VCaP (cell line): ENCODE data around the gene WDR5.

Experiments used
- H3K27ac ChIP-seq: fragments of 450-650 bp; 2 replicates; pipeline ENCODE4 v1.5.1; 2017
- CTCF ChIP-seq: fragments of 450-650 bp; conservative IDR thresholded peaks from 2 replicates; pipeline ENCODE4 v1.5.1; 2017; ENCODE audit warnings: mild to moderate bottlenecking, moderate library complexity

The WDR5 gene

GRCh38 chr9:134162212-134162775 lies 26.4 kb downstream of the WDR5 start:
- no peak for TF ChIP-seq CTCF
- no peak overlapping the region for H3K27ac ChIP-seq

GRCh38 chr9:134162926-134163370 lies 27.1 kb downstream of the WDR5 start:
- TF ChIP-seq CTCF = no peak
- no peak overlapping the region for H3K27ac ChIP-seq

GRCh38 chr9:134163371-134164196 lies 27.7 kb downstream of the WDR5 start:
- TF ChIP-seq CTCF = peak; percentile 45
- H3K27ac ChIP-seq = no peak overlapping the region

- H3K27ac ChIP-seq = no peak overlapping the region
- TF ChIP-seq CTCF = no peak
Observed at GRCh38 chr9:134164879-134165278, 29.0 kb downstream of the WDR5 start.

- no peak for TF ChIP-seq CTCF
Observed at GRCh38 chr9:134165357-134166315, 29.8 kb downstream of the WDR5 start.

GRCh38 chr9:134166374-134166773 lies 30.5 kb downstream of the WDR5 start:
- H3K27ac ChIP-seq = no peak overlapping the region
- TF ChIP-seq CTCF = no peak

More at GRCh38 chr9:134165357-134166315, 29.8 kb downstream of the WDR5 start:
- H3K27ac ChIP-seq = no peak overlapping the region

- H3K27ac ChIP-seq = peak overlapping the region; percentile 26
- no peak for TF ChIP-seq CTCF
Observed at GRCh38 chr9:134167530-134167931, 31.6 kb downstream of the WDR5 start.
